HepG2 (cell line): ENCODE results near the gene CCDC183. TPM values are rescaled to one million over a fixed set of nuclear protein-coding genes. Genes with fewer than 3 reads are reported as not detected.
A peak's percentile ranks its signal among the peaks of the same experiment; 100 is the strongest.

Source experiments
- BCL6 ChIP-seq: IDR thresholded peaks from 2 replicates; pipeline ENCODE4 v1.6.1; 2016; ENCODE audit warnings: missing genetic modification reagents, missing compliant biosample characterization
- CCDC6 ChIP-seq: sonication (generic); formaldehyde crosslinking; IDR thresholded peaks from 2 replicates; pipeline ENCODE4 v1.8.1; 2022; ENCODE audit warnings: mild to moderate bottlenecking, missing genetic modification reagents, moderate library complexity
- CHD4 ChIP-seq: fragments of 200-600 bp; sonication (generic); IDR thresholded peaks from 2 replicates; pipeline ENCODE4 v1.7.0; 2017; ENCODE audit warnings: mild to moderate bottlenecking, low read length, borderline replicate concordance
- RAD51 ChIP-seq: fragments of 450-650 bp; IDR thresholded peaks from 2 replicates; pipeline ENCODE4 v1.6.1; 2016; ENCODE audit warnings: borderline replicate concordance
- SP2 ChIP-seq: sonication (generic); formaldehyde crosslinking; IDR thresholded peaks from 2 replicates; pipeline ENCODE4 v1.5.1; 2020; ENCODE audit warnings: mild to moderate bottlenecking, missing genetic modification reagents
- ZNF326 ChIP-seq: sonication (generic); formaldehyde crosslinking; IDR thresholded peaks from 2 replicates; pipeline ENCODE4 v1.4.0; 2020; ENCODE audit warnings: missing genetic modification reagents, borderline replicate concordance
- ZNF451 ChIP-seq: sonication (generic); formaldehyde crosslinking; IDR thresholded peaks from 2 replicates; pipeline ENCODE4 v1.5.0; 2020; ENCODE audit warnings: mild to moderate bottlenecking, missing genetic modification reagents
- polyA plus RNA-seq, 8 experiments: library from polyadenylated mRNA; depleted of rRNA in 3 of 8; stranded (reverse) in 7 of 8; unstranded in 1 of 8; fragments of >200 nt; fragmentation: Illumina TruSeq in 4 of 8; extraction: Trizol in 4 of 8; gene quantifications; 2 replicates each; pipeline versions ENCODE4 v1.2.1 to v1.2.3, GENCODE V29; 2011 to 2016; ENCODE audit warnings: low read depth in 4 of 8, missing spikeins in 1 of 8, mixed read lengths in 1 of 8; ENCODE audit not compliant: insufficient read depth in 1 of 8
- total RNA-seq, 5 experiments: library from RNA; depleted of rRNA; stranded (reverse); fragments of >200 nt; fragmentation: Illumina TruSeq; extraction: Trizol; gene quantifications; 2 replicates each; pipeline ENCODE4 v1.2.3, GENCODE V29; 2016; ENCODE audit warnings: low read depth in 1 of 5
- TF ChIP-seq, protein P1 (sequence below): sonication (generic); formaldehyde crosslinking; IDR thresholded peaks from 2 replicates; pipeline ENCODE4; 2020; ENCODE audit warnings: missing genetic modification reagents, mild to moderate bottlenecking, borderline replicate concordance
- TF ChIP-seq, protein P2 (sequence below): sonication (generic); formaldehyde crosslinking; IDR thresholded peaks from 2 replicates; pipeline ENCODE4 v1.8.1; 2023; ENCODE audit warnings: mild to moderate bottlenecking, inconsistent platforms, moderate library complexity, missing genetic modification reagents, borderline replicate concordance
- TF ChIP-seq, protein P3 (sequence below): sonication (generic); formaldehyde crosslinking; IDR thresholded peaks from 2 replicates; pipeline ENCODE4 v1.9.0; 2021; ENCODE audit warnings: missing genetic modification reagents, borderline replicate concordance

Gene CCDC183
- total and polyA plus RNA-seq, 2 of the 13 experiments (the other 11 are each of a cell fraction or from before 2014, with no cell fraction given), result 5.0 to 66.4 TPM

DNA sequence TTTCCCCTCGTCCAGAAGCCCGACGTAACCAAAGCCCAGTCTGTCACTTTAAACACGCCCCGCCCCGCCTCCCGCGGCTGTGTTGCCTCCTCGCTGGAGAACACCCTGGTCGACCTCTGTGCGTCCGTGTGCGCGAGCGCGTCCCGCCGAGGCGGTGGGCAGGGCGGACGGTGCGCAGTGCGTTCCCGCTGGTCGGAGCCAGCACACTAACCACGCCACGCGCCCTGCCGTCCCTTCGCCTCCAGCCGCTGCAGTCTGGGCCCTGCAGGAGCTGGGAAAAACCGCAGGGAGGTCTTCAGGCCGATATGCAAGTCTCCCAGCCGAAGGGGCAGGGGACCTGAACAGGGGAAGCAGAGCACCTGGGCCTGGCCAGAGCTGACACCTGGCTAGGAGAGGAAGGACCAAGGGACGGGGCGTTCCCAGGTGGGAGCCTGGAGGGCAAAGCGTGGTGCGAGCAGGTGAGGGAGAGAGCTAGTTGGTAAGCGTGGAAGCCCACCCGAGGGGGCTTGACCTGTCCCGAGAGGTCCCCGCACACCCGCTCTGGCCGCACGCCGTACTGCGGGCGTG lies 51.8 kb downstream of the CCDC183 start (continued):
- no peak for TF ChIP-seq CHD4
- TF ChIP-seq, protein P1, sequence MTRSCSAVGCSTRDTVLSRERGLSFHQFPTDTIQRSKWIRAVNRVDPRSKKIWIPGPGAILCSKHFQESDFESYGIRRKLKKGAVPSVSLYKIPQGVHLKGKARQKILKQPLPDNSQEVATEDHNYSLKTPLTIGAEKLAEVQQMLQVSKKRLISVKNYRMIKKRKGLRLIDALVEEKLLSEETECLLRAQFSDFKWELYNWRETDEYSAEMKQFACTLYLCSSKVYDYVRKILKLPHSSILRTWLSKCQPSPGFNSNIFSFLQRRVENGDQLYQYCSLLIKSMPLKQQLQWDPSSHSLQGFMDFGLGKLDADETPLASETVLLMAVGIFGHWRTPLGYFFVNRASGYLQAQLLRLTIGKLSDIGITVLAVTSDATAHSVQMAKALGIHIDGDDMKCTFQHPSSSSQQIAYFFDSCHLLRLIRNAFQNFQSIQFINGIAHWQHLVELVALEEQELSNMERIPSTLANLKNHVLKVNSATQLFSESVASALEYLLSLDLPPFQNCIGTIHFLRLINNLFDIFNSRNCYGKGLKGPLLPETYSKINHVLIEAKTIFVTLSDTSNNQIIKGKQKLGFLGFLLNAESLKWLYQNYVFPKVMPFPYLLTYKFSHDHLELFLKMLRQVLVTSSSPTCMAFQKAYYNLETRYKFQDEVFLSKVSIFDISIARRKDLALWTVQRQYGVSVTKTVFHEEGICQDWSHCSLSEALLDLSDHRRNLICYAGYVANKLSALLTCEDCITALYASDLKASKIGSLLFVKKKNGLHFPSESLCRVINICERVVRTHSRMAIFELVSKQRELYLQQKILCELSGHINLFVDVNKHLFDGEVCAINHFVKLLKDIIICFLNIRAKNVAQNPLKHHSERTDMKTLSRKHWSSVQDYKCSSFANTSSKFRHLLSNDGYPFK, result peak; percentile 83
- TF ChIP-seq BCL6 (CRISPR knock-in tag), result peak; percentile 45; the same call in 1 of the 2 replicates
- TF ChIP-seq, protein P2, sequence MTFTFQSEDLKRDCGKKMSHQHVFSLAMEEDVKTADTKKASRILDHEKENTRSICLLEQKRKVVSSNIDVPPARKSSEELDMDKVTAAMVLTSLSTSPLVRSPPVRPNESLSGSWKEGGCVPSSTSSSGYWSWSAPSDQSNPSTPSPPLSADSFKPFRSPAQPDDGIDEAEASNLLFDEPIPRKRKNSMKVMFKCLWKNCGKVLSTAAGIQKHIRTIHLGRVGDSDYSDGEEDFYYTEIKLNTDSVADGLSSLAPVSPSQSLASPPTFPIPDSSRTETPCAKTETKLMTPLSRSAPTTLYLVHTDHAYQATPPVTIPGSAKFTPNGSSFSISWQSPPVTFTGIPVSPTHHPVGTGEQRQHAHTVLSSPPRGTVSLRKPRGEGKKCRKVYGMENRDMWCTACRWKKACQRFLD (CRISPR knock-in tag), result peak; percentile 84
- TF ChIP-seq, protein P3, sequence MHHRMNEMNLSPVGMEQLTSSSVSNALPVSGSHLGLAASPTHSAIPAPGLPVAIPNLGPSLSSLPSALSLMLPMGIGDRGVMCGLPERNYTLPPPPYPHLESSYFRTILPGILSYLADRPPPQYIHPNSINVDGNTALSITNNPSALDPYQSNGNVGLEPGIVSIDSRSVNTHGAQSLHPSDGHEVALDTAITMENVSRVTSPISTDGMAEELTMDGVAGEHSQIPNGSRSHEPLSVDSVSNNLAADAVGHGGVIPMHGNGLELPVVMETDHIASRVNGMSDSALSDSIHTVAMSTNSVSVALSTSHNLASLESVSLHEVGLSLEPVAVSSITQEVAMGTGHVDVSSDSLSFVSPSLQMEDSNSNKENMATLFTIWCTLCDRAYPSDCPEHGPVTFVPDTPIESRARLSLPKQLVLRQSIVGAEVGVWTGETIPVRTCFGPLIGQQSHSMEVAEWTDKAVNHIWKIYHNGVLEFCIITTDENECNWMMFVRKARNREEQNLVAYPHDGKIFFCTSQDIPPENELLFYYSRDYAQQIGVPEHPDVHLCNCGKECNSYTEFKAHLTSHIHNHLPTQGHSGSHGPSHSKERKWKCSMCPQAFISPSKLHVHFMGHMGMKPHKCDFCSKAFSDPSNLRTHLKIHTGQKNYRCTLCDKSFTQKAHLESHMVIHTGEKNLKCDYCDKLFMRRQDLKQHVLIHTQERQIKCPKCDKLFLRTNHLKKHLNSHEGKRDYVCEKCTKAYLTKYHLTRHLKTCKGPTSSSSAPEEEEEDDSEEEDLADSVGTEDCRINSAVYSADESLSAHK, result no peak; the same call in 1 of the 2 replicates
- peak; percentile 61; the same call in 1 of the 2 replicates for TF ChIP-seq SP2 (CRISPR knock-in tag)
- no peak for TF ChIP-seq RAD51
- TF ChIP-seq ZNF451 (CRISPR knock-in tag), result peak; percentile 89; the same call in 1 of the 2 replicates
- no peak for TF ChIP-seq CCDC6 (CRISPR knock-in tag)
- 0 out of 2 replicates have a peak, but pooled peaks have one; percentile 43 for TF ChIP-seq ZNF326 (CRISPR knock-in tag)
